ENCODE results near the gene NHERF1.

NHERF1 gene

GRCh38 chr17:74748529-74749278 lies at the start of gene NHERF1:
NHERF1 (plus strand) TSS chr17:74748628; CDS start chr17:74748847, 219 bp downstream.
- DNase-seq (ENCODE audit: low read depth): peak; percentile 95
- TF ChIP-seq CTCF (IDR thresholded peaks at IDR 0.05; ENCODE audit: insufficient read depth, low read depth, low read length, missing control alignments): no peak
- peak within 1 kb of the TSS; percentile 78 for H3K4me3 ChIP-seq (ENCODE audit: low read depth, low read length)

GRCh38 chr17:74699236-74699635 lies 49.2 kb upstream of the NHERF1 start:
- TF ChIP-seq CTCF (IDR thresholded peaks at IDR 0.05; ENCODE audit: insufficient read depth, low read depth, low read length, missing control alignments): no peak
- no peak overlapping the region for H3K4me3 ChIP-seq (ENCODE audit: low read depth, low read length)
- DNase-seq (ENCODE audit: low read depth): no peak

DNA sequence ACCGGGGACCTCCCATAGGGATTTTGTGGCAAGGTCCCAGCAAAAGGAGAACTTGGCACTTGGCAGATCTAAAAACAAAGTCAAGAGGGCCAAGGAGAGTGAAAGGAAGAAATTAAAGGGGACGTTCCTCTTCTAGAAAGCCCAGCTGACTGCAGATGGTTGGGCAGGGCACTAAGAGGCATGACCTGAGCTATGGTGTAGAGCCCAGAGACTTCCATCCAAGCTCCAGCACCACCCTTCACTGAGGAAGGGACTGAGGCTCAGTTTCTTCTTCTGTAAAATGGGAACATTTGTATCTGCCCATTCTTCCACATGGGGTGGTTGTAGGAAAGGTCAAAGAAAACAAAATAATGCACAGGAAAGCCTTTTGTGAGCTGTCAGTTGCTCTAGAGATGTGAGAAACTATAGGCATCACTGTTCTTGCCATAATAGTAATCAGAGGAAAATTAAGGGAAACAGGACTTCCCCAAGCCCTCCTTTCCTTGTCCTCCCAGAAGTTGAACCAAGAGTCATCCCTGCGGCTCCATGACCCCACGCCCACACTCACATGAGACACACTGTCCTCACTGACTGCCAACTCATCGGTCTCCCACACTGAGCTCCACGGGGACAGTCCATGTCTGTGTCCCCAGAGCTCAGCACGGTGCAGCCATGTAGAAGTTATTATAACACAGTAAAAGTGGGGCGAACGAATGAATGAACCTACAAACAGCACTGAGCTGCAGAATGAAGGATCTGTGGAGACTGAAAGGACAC lies 46.1 kb upstream of the NHERF1 start:
- no peak for TF ChIP-seq CTCF (IDR thresholded peaks at IDR 0.05; ENCODE audit: insufficient read depth, low read depth, low read length, missing control alignments)

DNA sequence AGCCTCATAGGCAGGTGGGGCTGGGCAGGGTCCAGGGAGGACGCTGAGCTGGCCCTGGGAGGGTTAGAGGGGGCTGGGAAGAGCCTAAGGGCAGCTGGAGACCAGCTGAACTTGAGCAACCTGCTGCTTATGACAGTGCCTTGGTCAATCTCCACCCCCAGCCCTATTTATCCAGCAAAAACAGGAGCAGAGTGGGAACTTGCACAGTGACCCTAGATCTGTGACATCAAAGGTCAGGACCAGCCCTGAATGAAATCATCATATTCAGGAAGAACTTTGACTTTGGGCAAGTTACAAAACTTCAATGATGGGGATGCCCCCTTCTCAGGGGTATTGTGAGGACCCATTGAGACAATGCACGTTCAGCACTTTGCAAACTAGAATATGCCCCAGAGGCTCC lies 45.1 kb upstream of the NHERF1 start:
- TF ChIP-seq CTCF (IDR thresholded peaks at IDR 0.05; ENCODE audit: insufficient read depth, low read depth, low read length, missing control alignments): no peak
- no peak overlapping the region for H3K4me3 ChIP-seq (ENCODE audit: low read depth, low read length)
- no peak for DNase-seq (ENCODE audit: low read depth)

More for the DNA sequence above, 46.1 kb upstream of the NHERF1 start:
- no peak for DNase-seq (ENCODE audit: low read depth)
- H3K4me3 ChIP-seq (ENCODE audit: low read depth, low read length): no peak overlapping the region

DNA sequence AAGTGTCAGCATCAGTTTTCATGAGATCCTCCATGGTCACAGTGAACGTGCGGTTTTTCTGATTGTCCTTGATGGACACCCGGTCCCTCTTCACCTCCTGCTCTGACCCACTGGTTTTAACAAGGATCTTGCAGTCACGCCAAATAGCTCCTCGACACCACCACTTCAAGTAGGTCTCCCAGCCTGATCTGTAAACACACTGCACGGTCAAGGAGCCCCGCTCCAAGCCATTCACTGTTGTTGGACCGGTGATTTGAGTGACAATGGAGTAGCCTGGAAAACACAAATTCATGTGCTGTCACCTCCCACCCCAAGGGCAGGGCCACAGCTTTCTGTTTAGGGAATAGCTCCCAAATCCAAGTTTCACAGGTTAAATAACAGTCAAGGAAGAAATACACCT lies 43.9 kb upstream of the NHERF1 start:
- no peak for DNase-seq (ENCODE audit: low read depth)
- no peak for TF ChIP-seq CTCF (IDR thresholded peaks at IDR 0.05; ENCODE audit: insufficient read depth, low read depth, low read length, missing control alignments)
- H3K4me3 ChIP-seq (ENCODE audit: low read depth, low read length): no peak overlapping the region

DNA sequence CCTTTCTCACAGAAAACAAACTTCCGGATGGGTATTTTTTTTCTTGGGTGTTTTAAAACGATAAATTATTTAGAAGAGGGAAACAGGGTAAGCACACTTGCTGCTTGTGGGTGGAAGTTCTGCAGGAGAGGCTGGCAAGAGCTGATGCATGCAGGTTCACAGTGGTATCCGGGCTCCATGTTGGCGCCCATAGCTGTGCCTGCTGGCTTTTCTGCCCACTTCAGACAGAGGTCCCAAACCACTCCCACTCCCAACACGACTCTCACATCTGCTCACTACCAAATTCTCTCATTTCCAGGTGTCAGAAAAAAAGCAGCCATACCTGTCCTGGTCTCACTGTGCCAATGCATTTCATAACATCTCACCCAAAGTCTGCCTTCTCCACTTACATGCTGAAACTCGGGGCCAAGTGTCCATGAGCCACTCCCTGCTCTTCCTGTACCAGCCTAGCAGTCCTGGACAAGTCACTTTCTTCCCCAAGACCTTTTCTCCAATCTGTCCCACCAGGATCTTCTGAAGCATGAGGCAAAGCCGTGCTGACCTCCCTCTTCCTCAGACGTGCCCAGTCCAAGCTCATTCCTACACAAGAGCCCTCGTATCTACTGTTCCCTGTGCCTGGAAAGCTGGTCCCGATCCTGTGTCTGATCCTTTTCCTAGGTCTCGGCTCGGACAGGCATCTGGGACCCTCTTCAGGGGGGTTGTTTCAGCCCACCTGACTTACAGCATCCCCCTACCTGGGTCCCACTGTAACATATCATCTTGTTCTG lies 37.2 kb upstream of the NHERF1 start:
- H3K4me3 ChIP-seq (ENCODE audit: low read depth, low read length): no peak overlapping the region
- DNase-seq (ENCODE audit: low read depth): no peak
- TF ChIP-seq CTCF (IDR thresholded peaks at IDR 0.05; ENCODE audit: insufficient read depth, low read depth, low read length, missing control alignments): no peak

Data from GM12865 (cell line).